ENCODE results near the gene RIPOR2.

RIPOR2 gene

DNA sequence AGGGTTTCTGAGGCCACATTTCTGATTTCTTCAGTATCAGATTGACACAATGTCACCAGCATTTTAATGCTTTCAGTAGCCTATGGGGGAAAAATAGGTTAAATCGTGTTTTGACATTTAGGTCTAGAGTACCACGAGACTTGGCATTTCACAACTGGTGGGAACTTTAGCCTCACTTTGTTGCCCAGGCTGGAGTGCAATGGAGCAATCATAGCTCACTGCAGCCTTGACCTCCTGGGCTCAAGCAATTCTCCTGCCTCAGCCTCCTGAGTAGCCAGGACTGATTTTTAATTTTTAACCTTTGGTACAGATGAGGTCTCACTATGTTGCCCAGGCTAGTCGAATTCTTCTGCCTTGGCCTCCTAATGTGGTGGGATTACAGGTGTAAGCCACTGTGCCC is 126.0 kb downstream of the RIPOR2 start:
- Histone ChIP-seq H3K4me3 (ENCODE audit: low read depth in 1 of 2, low read length in 2 of 2) (no peak overlapping the region), H3K4me1 (ENCODE audit: insufficient read depth, low read length) (no peaks in the 10 kb centered on the region), H3K9ac (ENCODE audit: low read length) (no peak overlapping the region), H3K27me3 (ENCODE audit: control insufficient read depth in 1 of 2, insufficient read depth in 2 of 2, low read length in 2 of 2) (no peaks in the 10 kb centered on the region), H3K27ac (ENCODE audit: low read depth, low read length) (no peak overlapping the region), H3K9me3 (ENCODE audit: low read length) (no peaks in the 10 kb centered on the region), H3K36me3 (ENCODE audit: insufficient read depth, low read length) (no peaks in the 10 kb centered on the region)

DNA sequence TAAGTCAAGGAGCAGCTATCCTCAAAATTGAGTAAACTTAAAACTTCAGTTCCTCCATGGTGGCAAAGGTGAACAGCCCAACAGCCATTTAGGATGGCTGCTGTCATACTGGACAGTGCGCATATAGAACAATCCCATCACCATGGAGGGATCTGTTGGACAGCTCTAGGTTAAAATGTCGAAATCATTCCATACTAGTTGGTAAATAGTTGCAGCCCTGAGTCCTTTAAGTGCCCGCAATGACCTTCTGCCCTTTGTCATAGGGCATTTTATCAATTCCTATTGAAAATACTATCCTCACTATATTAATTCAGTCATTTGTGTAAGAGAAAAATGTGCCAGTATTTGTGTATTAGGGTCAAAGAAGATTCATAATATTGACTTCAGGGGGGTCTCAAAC is 128.2 kb downstream of the RIPOR2 start:
- Histone ChIP-seq H3K4me1 (ENCODE audit: insufficient read depth, low read length) (no peaks in the 10 kb centered on the region), H3K9me3 (ENCODE audit: low read length) (no peaks in the 10 kb centered on the region), H3K9ac (ENCODE audit: low read length) (no peak overlapping the region), H3K27ac (ENCODE audit: low read depth, low read length) (no peak overlapping the region), H3K4me3 (ENCODE audit: low read depth in 1 of 2, low read length in 2 of 2) (no peak overlapping the region), H3K27me3 (ENCODE audit: control insufficient read depth in 1 of 2, insufficient read depth in 2 of 2, low read length in 2 of 2) (no peaks in the 10 kb centered on the region), H3K36me3 (ENCODE audit: insufficient read depth, low read length) (no peaks in the 10 kb centered on the region)

DNA sequence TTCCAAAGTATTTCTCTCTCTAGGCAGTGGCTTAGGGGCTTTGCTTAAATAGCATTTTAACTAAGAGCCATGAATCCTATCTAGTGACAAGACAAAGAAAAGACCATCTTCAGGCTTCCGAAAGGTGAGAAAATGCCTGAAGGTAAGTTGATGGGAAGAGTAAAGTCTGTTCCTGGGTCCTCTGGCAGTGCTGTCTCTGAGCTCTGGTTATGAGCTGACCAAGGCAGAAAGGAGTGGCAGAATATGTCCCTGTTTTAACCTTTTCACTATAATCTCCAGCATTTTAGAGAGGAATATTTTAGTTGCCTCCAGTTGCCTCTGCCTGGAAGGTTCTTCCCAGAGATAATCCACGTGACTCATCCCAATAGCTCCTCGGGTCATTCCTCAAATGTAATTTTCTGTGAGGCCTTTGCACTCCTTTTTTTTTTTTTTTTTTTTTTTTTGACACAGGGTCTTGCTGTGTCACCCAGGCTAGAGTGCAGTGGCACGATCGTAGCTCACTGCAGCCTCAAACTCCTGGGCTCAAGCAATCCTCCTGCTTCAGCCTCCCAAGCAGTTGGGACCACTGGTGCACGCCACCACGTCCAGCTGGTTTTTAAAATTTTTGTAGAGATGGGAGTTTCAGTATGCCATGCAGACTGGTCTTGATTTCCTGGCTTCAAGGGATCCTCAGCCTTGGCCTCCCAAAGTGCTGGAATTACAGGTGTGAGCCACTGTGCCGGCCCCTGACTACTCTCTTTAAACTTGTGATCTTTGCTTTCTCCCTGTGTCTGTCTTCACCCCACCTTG is 133.3 kb downstream of the RIPOR2 start:
- Histone ChIP-seq H3K4me3 (ENCODE audit: low read depth in 1 of 2, low read length in 2 of 2) (no peak overlapping the region), H3K9ac (ENCODE audit: low read length) (no peak overlapping the region), H3K36me3 (ENCODE audit: insufficient read depth, low read length) (no peaks in the 10 kb centered on the region), H3K27me3 (ENCODE audit: control insufficient read depth in 1 of 2, insufficient read depth in 2 of 2, low read length in 2 of 2) (no peaks in the 10 kb centered on the region), H3K27ac (ENCODE audit: low read depth, low read length) (no peak overlapping the region), H3K4me1 (ENCODE audit: insufficient read depth, low read length) (no peaks in the 10 kb centered on the region), H3K9me3 (ENCODE audit: low read length) (no peaks in the 10 kb centered on the region)

DNA sequence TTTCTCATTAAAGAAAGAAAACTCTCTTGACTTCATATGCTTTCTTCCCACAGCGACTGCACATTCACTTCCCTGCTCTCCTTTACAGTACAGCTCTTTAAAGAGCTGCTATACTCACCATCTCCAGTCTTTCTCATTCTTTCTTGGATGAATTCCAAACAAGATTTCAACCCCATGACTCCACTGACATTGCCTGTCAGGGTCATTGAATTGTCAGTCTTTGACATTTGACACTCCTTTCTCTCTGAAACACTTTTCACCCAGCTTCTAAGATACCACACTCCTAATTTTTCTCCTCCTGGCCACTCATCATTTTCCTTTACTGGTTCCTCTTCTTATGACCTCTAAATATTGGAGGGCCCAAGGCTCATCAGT is 136.2 kb downstream of the RIPOR2 start:
- H3K4me1 ChIP-seq (ENCODE audit: insufficient read depth, low read length): no peaks in the 10 kb centered on the region
- no peaks in the 10 kb centered on the region for H3K9me3 ChIP-seq (ENCODE audit: low read length)
- no peaks in the 10 kb centered on the region for H3K27me3 ChIP-seq (ENCODE audit: control insufficient read depth in 1 of 2, insufficient read depth in 2 of 2, low read length in 2 of 2)
- H3K27ac ChIP-seq (ENCODE audit: low read depth, low read length): no peak overlapping the region
- H3K36me3 ChIP-seq (ENCODE audit: insufficient read depth, low read length): no peaks in the 10 kb centered on the region
- H3K4me3 ChIP-seq (ENCODE audit: low read depth in 1 of 2, low read length in 2 of 2): no peak overlapping the region
- H3K9ac ChIP-seq (ENCODE audit: low read length): no peak overlapping the region

DNA sequence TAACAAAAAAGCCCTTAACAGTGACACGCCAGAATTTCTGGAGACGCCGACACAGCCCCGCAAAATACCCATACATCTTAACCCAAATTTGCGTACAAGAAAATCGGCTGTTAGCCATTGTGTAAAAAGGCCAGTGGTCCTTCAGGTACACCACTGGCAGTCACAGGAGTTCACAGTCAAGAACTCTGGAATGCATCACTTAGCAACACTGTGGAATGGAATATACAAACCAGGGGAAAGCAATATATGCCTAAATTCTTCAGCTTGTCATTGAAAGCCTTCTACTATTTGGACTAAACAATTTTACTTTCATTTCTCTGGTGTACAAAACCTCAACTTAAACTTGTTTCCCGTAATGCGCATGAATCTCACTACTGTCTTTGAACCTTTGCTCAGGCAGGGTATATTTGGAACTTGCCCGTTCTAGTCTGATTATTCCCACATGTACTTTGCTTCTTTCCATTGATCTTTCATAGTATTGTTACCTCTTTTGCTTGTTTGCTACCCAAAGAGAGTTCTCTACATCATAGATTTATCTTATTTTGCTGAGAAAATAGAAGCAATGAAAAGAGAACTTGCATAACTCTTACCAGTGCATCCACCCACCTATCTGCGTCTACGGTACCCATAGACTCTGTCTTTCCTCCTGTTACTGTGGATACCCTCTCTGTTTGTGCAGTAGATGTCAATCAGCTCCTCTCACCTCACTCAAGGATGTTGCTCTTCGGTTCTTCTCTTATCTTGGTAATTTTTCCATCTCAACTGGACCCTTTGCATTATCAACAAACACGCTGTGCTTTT is 136.8 kb downstream of the RIPOR2 start, which contains the start of gene ARMH2:
ARMH2 (minus strand) TSS at position 178 of the 801 bp plus-strand sequence; CDS start at position 118, 60 bp downstream.
- H3K4me3 ChIP-seq (ENCODE audit: low read depth in 1 of 2, low read length in 2 of 2): no peak within 1 kb of the TSS
- no peak within 1 kb of the TSS for H3K9ac ChIP-seq (ENCODE audit: low read length)
- no peaks in the 10 kb centered on the region for H3K9me3 ChIP-seq (ENCODE audit: low read length)
- H3K36me3 ChIP-seq (ENCODE audit: insufficient read depth, low read length): no peaks in the 10 kb centered on the region
- H3K4me1 ChIP-seq (ENCODE audit: insufficient read depth, low read length): no peaks in the 10 kb centered on the region
- H3K27ac ChIP-seq (ENCODE audit: low read depth, low read length): no peak within 1 kb of the TSS
- H3K27me3 ChIP-seq (ENCODE audit: control insufficient read depth in 1 of 2, insufficient read depth in 2 of 2, low read length in 2 of 2): no peaks in the 10 kb centered on the region

DNA sequence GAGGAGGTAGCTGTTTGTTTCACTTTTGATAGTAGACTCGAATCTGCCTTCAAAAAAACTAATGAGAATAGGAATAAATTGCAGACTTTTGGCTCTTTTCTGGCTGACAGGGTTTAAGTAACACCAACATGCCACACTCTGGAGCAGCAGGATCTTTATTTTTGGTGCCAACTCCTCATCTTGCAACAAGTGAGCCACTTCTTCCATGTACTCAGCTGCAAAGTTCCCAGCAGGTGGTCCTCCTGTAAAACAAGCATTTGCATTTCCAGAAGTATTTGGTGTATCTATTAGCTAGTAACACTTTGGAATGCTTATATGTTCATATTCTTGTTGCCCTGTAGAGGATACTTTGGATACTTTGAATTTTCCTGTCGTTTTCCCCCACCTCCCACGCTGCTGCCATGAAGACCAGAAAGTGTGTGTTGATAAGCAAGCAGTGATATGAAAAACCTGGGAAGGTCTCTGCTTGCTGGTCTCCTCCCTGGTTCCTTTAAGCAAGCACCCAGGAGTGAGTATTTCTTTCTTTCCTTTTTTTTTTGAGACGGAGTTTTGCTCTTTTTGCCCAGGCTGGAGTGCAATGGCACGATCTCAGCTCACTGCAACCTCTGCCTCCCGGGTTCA is 138.1 kb downstream of the RIPOR2 start:
- Histone ChIP-seq H3K4me1 (ENCODE audit: insufficient read depth, low read length) (no peaks in the 10 kb centered on the region), H3K27ac (ENCODE audit: low read depth, low read length) (no peak overlapping the region), H3K9me3 (ENCODE audit: low read length) (no peaks in the 10 kb centered on the region), H3K9ac (ENCODE audit: low read length) (no peak overlapping the region), H3K27me3 (ENCODE audit: control insufficient read depth in 1 of 2, insufficient read depth in 2 of 2, low read length in 2 of 2) (no peaks in the 10 kb centered on the region), H3K4me3 (ENCODE audit: low read depth in 1 of 2, low read length in 2 of 2) (no peak overlapping the region), H3K36me3 (ENCODE audit: insufficient read depth, low read length) (no peaks in the 10 kb centered on the region)

DNA sequence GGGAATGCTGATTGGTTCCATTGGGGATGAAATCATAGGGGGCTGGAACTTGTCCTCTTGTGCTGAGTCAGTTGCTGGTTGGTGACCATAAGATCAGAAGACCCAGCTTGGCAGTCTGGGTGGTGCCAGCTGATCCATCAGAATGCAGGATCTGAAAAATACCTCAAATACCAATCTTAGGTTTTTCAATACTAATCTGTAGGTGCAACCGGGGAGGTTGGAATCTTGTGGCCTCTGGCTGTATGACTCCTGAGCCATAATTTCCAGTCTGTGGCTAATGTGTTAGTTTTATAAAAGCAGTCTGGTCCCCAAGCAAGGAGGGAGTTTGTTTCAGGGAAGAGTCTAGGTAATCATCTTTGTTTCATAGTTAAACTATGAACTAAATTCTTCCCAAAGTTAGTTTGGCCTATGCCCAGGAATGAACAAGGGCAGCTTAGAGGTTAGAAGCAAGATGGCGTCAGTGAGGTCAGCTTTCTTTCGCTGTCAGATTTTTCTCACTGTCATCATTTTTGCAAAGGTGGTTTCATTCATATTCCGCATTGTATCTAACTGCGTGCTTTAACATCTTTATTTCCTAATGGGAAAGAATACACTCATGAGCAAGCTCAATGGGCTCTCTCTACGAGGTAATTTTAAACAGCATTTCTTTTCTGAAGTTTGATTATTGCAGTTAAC is 139.0 kb downstream of the RIPOR2 start:
- Histone ChIP-seq H3K9ac (ENCODE audit: low read length) (no peak overlapping the region), H3K27me3 (ENCODE audit: control insufficient read depth in 1 of 2, insufficient read depth in 2 of 2, low read length in 2 of 2) (no peaks in the 10 kb centered on the region), H3K4me1 (ENCODE audit: insufficient read depth, low read length) (no peaks in the 10 kb centered on the region), H3K4me3 (ENCODE audit: low read depth in 1 of 2, low read length in 2 of 2) (no peak overlapping the region), H3K36me3 (ENCODE audit: insufficient read depth, low read length) (no peaks in the 10 kb centered on the region), H3K27ac (ENCODE audit: low read depth, low read length) (no peak overlapping the region), H3K9me3 (ENCODE audit: low read length) (no peaks in the 10 kb centered on the region)

DNA sequence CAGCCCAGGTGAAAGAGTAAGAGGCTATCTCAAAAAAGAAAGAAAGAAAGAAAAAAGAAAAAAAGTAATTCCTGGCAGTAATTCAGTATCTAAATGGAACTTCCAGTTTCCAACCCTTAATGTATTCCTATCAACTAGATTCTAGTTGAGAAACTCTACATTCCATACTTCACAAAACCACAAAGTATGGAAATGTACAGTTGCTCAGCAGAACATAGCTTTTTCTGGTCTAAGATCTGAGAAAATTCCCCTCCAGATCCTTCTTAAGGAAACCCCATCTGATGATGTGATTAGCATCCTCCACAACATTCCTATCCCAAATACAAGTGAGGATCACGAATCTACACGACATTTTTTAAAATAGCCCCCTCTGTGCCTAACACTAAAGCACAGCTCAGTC is 140.7 kb downstream of the RIPOR2 start:
- H3K27ac ChIP-seq (ENCODE audit: low read depth, low read length): no peak overlapping the region
- H3K4me3 ChIP-seq (ENCODE audit: low read depth in 1 of 2, low read length in 2 of 2): no peak overlapping the region
- no peaks in the 10 kb centered on the region for H3K4me1 ChIP-seq (ENCODE audit: insufficient read depth, low read length)
- no peaks in the 10 kb centered on the region for H3K36me3 ChIP-seq (ENCODE audit: insufficient read depth, low read length)
- H3K27me3 ChIP-seq (ENCODE audit: control insufficient read depth in 1 of 2, insufficient read depth in 2 of 2, low read length in 2 of 2): no peaks in the 10 kb centered on the region
- no peaks in the 10 kb centered on the region for H3K9me3 ChIP-seq (ENCODE audit: low read length)
- H3K9ac ChIP-seq (ENCODE audit: low read length): no peak overlapping the region

DNA sequence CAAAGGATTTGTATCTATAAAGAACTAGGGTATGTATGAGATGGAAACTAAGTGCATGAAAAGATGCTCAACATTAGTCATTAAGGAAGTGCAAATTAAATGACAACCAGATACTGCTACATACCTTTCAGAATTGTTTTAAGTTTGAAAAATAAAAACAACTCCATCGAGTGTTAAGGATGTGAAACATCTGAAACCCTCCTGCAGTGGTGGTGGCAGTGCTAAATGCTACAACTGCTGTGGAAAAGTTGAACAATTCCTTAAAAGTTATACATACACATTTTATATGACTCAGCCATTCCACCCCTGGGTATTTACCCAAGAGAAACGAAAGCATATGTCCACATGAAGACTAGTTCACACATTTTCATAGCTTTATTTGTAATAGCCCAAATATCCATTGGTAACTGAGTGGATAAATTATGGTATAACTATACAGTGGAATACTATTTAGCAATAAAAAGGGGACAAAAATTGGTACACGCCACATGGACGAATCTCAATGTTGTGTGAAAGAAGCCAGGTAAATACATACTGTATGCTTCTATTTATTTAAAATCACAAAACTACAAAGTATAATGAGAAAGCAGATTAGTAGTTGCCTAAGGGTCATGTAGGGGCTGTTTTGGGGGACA is 147.6 kb downstream of the RIPOR2 start:
- Histone ChIP-seq H3K9ac (ENCODE audit: low read length) (no peak overlapping the region), H3K4me3 (ENCODE audit: low read depth in 1 of 2, low read length in 2 of 2) (no peak overlapping the region), H3K27me3 (ENCODE audit: control insufficient read depth in 1 of 2, insufficient read depth in 2 of 2, low read length in 2 of 2) (no peaks in the 10 kb centered on the region), H3K36me3 (ENCODE audit: insufficient read depth, low read length) (no peaks in the 10 kb centered on the region), H3K4me1 (ENCODE audit: insufficient read depth, low read length) (no peaks in the 10 kb centered on the region), H3K9me3 (ENCODE audit: low read length) (no peaks in the 10 kb centered on the region), H3K27ac (ENCODE audit: low read depth, low read length) (no peak overlapping the region)

DNA sequence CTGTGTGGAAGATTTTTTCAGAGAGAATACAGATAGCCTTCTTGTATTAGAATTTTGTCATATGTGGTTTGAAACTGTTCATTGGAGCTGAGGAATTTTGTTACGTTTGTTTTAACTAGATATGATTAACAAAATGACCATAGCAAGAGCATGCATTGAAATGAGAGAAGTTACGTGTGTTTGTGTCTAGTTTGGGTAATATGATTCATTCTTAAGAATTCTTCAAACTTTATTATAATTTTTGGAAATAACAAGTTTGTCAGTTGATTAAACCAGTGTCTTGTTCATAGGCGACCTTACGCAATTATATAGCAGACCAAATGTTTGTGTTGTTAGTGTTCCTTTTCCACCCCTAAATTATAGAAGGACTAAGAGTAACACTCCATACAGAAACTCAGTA is 155.6 kb downstream of the RIPOR2 start:
- no peak overlapping the region for H3K4me3 ChIP-seq (ENCODE audit: low read depth in 1 of 2, low read length in 2 of 2)
- peaks cover 4% of the 10 kb centered on the region for H3K36me3 ChIP-seq (ENCODE audit: insufficient read depth, low read length)
- H3K9me3 ChIP-seq (ENCODE audit: low read length): no peaks in the 10 kb centered on the region
- no peak overlapping the region for H3K27ac ChIP-seq (ENCODE audit: low read depth, low read length)
- H3K4me1 ChIP-seq (ENCODE audit: insufficient read depth, low read length): no peaks in the 10 kb centered on the region
- H3K27me3 ChIP-seq (ENCODE audit: control insufficient read depth in 1 of 2, insufficient read depth in 2 of 2, low read length in 2 of 2): no peaks in the 10 kb centered on the region
- no peak overlapping the region for H3K9ac ChIP-seq (ENCODE audit: low read length)
